Measurements from ENCODE around the gene ARGLU1. TPM values are rescaled to one million over a fixed set of nuclear protein-coding genes. Genes with fewer than 3 reads are reported as not detected.

Gene ARGLU1
- total and polyA plus RNA-seq, 12 donors: 19.1 to 130 (median 58.3) TPM

DNA sequence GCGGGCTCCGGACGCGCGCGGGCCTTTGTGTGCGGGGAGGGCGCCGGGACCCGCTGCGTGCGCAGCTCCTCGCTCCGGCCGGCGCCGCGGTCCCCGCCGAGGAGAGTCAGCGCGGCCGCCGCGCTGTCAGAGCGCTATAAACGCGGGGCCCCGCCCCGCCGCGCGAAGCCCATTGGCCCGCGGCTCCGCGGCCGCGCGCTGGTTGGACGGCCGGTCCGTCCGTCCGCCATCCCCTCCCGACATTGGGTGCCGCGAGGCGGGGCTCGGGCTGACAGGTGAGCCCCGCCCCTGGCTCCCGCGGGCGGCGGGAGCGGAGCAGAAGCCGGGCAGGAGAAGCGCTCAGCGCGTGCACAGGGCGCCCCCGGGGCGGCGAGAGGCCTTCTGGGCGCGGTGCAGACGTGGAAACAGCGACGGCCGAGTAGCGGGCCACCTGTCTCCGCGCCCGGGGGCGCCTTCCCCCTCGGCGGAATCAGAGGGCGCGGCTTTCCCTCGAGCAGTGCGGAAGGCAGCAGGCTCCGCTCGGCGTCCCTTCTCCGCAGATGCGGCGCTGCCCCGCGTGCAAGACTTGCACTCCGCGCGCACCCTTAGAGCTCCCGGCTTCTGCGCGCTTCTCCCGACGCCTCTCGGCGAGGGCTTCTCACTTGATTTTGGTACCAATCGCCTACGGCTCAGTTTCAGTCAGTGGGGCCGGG lies 32.2 kb downstream of the ARGLU1 start, which contains the start of gene EFNB2:
TSS of gene EFNB2 (minus strand) at position 111 of the 692 bp plus-strand sequence. CDS start 698 bp downstream, outside the sequence.
- intact Hi-C loops (cut with DNase I): loop anchor here (5.0 to 10.0 kb wide), 2 partner anchors 79 to 82 kb away; no protein-coding TSS in a partner anchor
- WGBS, 4 donors: 0 to 2% (median 0%) methylated on average over 28 to 102 of the region's 102 CpGs; no CpG with 5 or more reads in 1 of the 4 donors
- DNase-seq: peak; percentile 85 to 92 (median 88)
- Histone ChIP-seq H3K27ac (peak within 1 kb of the TSS in 4 of 5 donors; percentile 15 to 71 (median 54)), H3K4me1 (replicated peaks in 1 of 2) (peaks cover 14 to 29% of the 10 kb centered on the region in 2 donors), H3K36me3 (replicated peaks in 1 of 2) (no peaks in the 10 kb centered on the region), H3K4me3 (peak within 1 kb of the TSS in 3 of 4 donors; percentile 40 to 73 (median 62)), H3K27me3 (peaks cover 9% of the 10 kb centered on the region), H3K9me3 (replicated peaks in 1 of 3) (no peaks in the 10 kb centered on the region)
- TF ChIP-seq POLR2A (IDR thresholded peaks at IDR 0.05): peak; percentile 75 to 76
- TF ChIP-seq, protein P1, sequence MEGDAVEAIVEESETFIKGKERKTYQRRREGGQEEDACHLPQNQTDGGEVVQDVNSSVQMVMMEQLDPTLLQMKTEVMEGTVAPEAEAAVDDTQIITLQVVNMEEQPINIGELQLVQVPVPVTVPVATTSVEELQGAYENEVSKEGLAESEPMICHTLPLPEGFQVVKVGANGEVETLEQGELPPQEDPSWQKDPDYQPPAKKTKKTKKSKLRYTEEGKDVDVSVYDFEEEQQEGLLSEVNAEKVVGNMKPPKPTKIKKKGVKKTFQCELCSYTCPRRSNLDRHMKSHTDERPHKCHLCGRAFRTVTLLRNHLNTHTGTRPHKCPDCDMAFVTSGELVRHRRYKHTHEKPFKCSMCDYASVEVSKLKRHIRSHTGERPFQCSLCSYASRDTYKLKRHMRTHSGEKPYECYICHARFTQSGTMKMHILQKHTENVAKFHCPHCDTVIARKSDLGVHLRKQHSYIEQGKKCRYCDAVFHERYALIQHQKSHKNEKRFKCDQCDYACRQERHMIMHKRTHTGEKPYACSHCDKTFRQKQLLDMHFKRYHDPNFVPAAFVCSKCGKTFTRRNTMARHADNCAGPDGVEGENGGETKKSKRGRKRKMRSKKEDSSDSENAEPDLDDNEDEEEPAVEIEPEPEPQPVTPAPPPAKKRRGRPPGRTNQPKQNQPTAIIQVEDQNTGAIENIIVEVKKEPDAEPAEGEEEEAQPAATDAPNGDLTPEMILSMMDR (IDR thresholded peaks at IDR 0.05): no peak

DNA sequence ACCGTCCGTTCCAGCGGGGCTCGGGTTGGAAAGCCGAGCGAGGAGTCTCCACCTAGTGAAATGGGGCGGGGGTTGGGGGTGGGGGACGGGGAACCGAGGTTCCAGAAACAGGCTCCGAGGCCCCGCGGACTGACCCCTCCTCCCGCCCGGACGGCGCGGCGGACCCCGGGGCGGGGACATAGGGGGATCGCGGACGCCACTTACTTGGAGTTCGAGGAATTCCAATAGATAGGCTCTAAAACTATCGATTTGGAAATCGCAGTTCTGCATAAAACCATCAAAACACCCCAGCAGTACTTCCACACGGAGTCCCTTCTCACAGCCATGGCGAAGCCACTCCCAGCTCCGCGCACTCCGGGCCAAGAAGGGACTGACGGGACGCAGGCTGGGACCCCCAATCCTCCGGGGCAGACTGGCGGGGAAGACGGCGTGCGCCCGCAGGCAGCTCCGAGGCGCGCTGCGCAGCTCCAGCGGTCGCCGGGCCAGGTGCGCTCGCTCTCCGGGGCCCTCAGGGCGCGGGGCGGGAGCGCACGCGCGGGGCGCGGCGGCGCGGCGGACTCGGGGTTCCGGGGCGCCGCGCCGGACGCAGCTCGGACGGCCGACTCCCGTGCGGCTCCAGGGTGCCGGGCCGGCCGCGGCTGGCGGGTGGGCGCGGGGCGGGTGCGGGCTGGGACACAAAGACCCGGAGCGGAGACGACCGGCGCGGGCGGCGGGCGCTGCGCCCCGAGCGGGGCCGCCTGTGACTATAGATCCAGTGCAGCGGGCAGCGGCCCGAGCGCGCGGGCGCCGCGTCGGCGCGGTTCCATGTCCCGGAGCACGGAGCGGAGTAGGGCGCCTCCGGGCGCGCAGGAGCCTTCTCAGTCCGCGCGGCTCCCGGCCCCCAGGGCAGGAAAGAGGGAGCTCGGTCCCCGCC lies 33.0 kb downstream of the ARGLU1 start:
- DNase-seq: peak in 3 of 7 donors; percentile 15 to 35 (median 23)
- Histone ChIP-seq H3K27me3 (peaks cover 9% of the 10 kb centered on the region), H3K36me3 (replicated peaks in 1 of 2) (no peaks in the 10 kb centered on the region), H3K4me1 (replicated peaks in 1 of 2) (peaks cover 14 to 29% of the 10 kb centered on the region in 2 donors), H3K4me3 (peak overlapping the region in 2 of 4 donors; percentile 26 to 73), H3K9me3 (replicated peaks in 1 of 3) (no peaks in the 10 kb centered on the region), H3K27ac (peak overlapping the region in 3 of 5 donors; percentile 15 to 71 (median 65))
- WGBS, 4 donors: 0 to 1% (median 0%) methylated on average over 8 to 120 of the region's 121 CpGs
- intact Hi-C loops (cut with DNase I): loop anchor here (5.0 to 10.0 kb wide), 2 partner anchors 80 to 82 kb away; no protein-coding TSS in a partner anchor
- TF ChIP-seq, protein P1 (IDR thresholded peaks at IDR 0.05): no peak
- TF ChIP-seq POLR2A (IDR thresholded peaks at IDR 0.05): no peak

DNA sequence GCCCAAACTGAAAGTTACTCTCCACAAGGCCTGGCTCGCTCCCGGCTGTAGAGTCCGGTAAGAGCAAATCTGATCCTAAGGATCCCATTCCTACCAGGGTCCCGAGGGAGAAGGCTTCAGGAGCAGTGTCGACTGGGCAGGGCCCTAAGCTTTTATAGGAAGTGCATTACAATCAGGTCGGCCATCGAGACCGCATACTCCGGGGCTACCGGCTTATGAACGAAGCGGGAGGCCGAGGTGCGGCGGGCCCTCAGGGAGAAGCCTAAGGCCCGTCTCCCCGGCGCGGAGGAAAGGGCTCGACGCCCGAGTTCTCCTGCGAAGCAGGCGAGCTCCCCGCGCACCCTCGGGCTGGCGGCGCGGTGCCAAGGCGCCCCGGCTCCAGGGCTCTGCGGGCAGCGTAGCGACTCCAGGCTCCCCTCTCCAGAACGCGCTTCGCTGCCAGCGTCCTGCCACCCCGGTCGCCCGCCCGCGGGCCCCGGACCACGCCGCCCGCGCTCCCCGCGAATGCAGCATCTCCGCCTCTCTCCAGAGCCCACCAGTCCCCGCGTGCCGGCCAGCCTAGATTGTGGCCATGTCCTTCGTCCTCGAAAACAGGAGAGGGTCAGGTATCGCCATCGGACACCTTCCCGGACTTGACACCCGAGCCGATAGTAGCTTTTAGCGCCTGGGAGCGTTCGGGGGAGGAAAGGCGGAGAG lies 33.8 kb downstream of the ARGLU1 start:
- peak in 4 of 7 donors; percentile 27 to 59 (median 38) for DNase-seq
- H3K27ac ChIP-seq: peak overlapping the region in 3 of 5 donors; percentile 15 to 71 (median 61)
- no peak for TF ChIP-seq POLR2A (IDR thresholded peaks at IDR 0.05)
- TF ChIP-seq, protein P1 (IDR thresholded peaks at IDR 0.05): no peak

More for the DNA sequence above, 33.8 kb downstream of the ARGLU1 start:
- Histone ChIP-seq H3K4me3 (peak overlapping the region in 2 of 4 donors; percentile 26 to 73), H3K36me3 (replicated peaks in 1 of 2) (no peaks in the 10 kb centered on the region), H3K4me1 (replicated peaks in 1 of 2) (peaks cover 14 to 29% of the 10 kb centered on the region in 2 donors), H3K27me3 (peaks cover 9% of the 10 kb centered on the region), H3K9me3 (replicated peaks in 1 of 3) (no peaks in the 10 kb centered on the region)
- WGBS, 4 donors: 7 to 38% (median 10%) methylated on average over 4 to 66 of the region's 66 CpGs
- intact Hi-C loops (cut with DNase I): loop anchor here in 1 of 2 donors (10.0 kb wide), 1 partner anchor 81 kb away; no protein-coding TSS in a partner anchor

Data from adrenal gland (tissue), 12 donors.